HEK293 (cell line): ENCODE measurements around the gene HDAC8.

ENCODE experiments used
- CTCF ChIP-seq: fragments of 450-650 bp; formaldehyde crosslinking; IDR thresholded peaks from 2 replicates; pipeline ENCODE4 v1.5.1; 2016; ENCODE audit warnings: missing biosample characterization, missing genetic modification characterization
- HOXA7 ChIP-seq: sonication (generic); formaldehyde crosslinking; IDR thresholded peaks from 2 replicates; pipeline ENCODE4 v1.8.1; 2022; ENCODE audit warnings: missing genetic modification reagents, borderline replicate concordance
- REST ChIP-seq: fragments of 450-650 bp; formaldehyde crosslinking; IDR thresholded peaks from 2 replicates; pipeline ENCODE4 v1.5.1; 2016; ENCODE audit warnings: missing biosample characterization, missing genetic modification characterization
- SP2 ChIP-seq: fragments of 450-650 bp; formaldehyde crosslinking; IDR thresholded peaks from 2 replicates; pipeline ENCODE4 v1.5.1; 2016; ENCODE audit warnings: missing biosample characterization, missing genetic modification characterization
- TCF7L2 ChIP-seq: IDR thresholded peaks from 2 replicates; pipeline ENCODE4 v1.6.1; 2011; ENCODE audit warnings: low read depth, mild to moderate bottlenecking, inconsistent platforms, low read length, moderate library complexity, borderline replicate concordance
- YY1 ChIP-seq: fragments of 450-650 bp; formaldehyde crosslinking; IDR thresholded peaks from 2 replicates; pipeline ENCODE4 v1.5.1; 2018; ENCODE audit warnings: missing biosample characterization, missing genetic modification characterization
- ZBTB8A ChIP-seq: fragments of 450-650 bp; formaldehyde crosslinking; IDR thresholded peaks from 2 replicates; pipeline ENCODE4 v1.5.1; 2016; ENCODE audit warnings: missing biosample characterization, missing genetic modification characterization
- ZNF121 ChIP-seq: fragments of 450-650 bp; formaldehyde crosslinking; IDR thresholded peaks from 2 replicates; pipeline ENCODE4 v1.5.1; 2016; ENCODE audit warnings: missing biosample characterization, missing genetic modification characterization
- ZNF138 ChIP-seq: fragments of 450-650 bp; formaldehyde crosslinking; IDR thresholded peaks from 2 replicates; pipeline ENCODE4 v1.5.1; 2016; ENCODE audit warnings: missing biosample characterization, missing genetic modification characterization, borderline replicate concordance
- ZNF24 ChIP-seq: fragments of 450-650 bp; formaldehyde crosslinking; IDR thresholded peaks from 2 replicates; pipeline ENCODE4 v1.5.1; 2016; ENCODE audit warnings: missing biosample characterization, missing genetic modification characterization
- ZNF549 ChIP-seq: fragments of 450-650 bp; IDR thresholded peaks from 2 replicates; pipeline ENCODE4 v1.5.1; 2018; ENCODE audit warnings: missing biosample characterization, missing genetic modification characterization, mild to moderate bottlenecking, inconsistent platforms, moderate library complexity
- TF ChIP-seq, protein P1 (sequence below): fragments of 450-650 bp; formaldehyde crosslinking; IDR thresholded peaks from 2 replicates; pipeline ENCODE4 v1.5.1; 2016; ENCODE audit warnings: missing biosample characterization, missing genetic modification characterization
- TF ChIP-seq, protein P2 (sequence below): fragments of 450-650 bp; formaldehyde crosslinking; IDR thresholded peaks from 2 replicates; pipeline ENCODE4 v1.5.1; 2016; ENCODE audit warnings: missing biosample characterization, missing genetic modification characterization

- TF ChIP-seq, protein P1, sequence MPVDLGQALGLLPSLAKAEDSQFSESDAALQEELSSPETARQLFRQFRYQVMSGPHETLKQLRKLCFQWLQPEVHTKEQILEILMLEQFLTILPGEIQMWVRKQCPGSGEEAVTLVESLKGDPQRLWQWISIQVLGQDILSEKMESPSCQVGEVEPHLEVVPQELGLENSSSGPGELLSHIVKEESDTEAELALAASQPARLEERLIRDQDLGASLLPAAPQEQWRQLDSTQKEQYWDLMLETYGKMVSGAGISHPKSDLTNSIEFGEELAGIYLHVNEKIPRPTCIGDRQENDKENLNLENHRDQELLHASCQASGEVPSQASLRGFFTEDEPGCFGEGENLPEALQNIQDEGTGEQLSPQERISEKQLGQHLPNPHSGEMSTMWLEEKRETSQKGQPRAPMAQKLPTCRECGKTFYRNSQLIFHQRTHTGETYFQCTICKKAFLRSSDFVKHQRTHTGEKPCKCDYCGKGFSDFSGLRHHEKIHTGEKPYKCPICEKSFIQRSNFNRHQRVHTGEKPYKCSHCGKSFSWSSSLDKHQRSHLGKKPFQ (tag by site-specific recombination) = no peak
- TF ChIP-seq CTCF (tag by site-specific recombination) (no peak), ZBTB8A (no peak), REST (tag by site-specific recombination) (no peak), ZNF121 (tag by site-specific recombination) (no peak), SP2 (tag by site-specific recombination) (no peak), TCF7L2 (no peak), HOXA7 (CRISPR knock-in tag) (no peak), ZNF138 (tag by site-specific recombination) (no peak), YY1 (no peak), ZNF24 (no peak), ZNF549 (no peak)
- TF ChIP-seq, protein P2, sequence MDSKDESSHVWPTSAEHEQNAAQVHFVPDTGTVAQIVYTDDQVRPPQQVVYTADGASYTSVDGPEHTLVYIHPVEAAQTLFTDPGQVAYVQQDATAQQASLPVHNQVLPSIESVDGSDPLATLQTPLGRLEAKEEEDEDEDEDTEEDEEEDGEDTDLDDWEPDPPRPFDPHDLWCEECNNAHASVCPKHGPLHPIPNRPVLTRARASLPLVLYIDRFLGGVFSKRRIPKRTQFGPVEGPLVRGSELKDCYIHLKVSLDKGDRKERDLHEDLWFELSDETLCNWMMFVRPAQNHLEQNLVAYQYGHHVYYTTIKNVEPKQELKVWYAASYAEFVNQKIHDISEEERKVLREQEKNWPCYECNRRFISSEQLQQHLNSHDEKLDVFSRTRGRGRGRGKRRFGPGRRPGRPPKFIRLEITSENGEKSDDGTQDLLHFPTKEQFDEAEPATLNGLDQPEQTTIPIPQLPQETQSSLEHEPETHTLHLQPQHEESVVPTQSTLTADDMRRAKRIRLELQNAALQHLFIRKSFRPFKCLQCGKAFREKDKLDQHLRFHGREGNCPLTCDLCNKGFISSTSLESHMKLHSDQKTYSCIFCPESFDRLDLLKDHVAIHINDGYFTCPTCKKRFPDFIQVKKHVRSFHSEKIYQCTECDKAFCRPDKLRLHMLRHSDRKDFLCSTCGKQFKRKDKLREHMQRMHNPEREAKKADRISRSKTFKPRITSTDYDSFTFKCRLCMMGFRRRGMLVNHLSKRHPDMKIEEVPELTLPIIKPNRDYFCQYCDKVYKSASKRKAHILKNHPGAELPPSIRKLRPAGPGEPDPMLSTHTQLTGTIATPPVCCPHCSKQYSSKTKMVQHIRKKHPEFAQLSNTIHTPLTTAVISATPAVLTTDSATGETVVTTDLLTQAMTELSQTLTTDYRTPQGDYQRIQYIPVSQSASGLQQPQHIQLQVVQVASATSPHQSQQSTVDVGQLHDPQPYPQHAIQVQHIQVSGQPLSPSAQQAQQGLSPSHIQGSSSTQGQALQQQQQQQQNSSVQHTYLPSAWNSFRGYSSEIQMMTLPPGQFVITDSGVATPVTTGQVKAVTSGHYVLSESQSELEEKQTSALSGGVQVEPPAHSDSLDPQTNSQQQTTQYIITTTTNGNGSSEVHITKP = no peak
Observed at GRCh38 chrX:72314881-72315280, 257.8 kb downstream of the HDAC8 start.
